Tibial nerve (tissue), 4 donors: ENCODE data around the gene ANKH. TPM values are rescaled to one million over a fixed set of nuclear protein-coding genes. Genes with fewer than 3 reads are reported as not detected.
A peak's percentile ranks its signal among the peaks of the same experiment; 100 is the strongest.
"Not testable (repeated sequence)": the region's sequence is repeated elsewhere in the genome, so short reads cannot be mapped to it uniquely, and the experiment has no call there.

Experiments used
- DNase-seq, 2 donors: peaks; one replicate each; pipeline ENCODE4 v3.0.0-alpha.2; 2019; ENCODE audit warnings: low spot score in 2 of 2
- H3K27ac ChIP-seq, 4 donors: fragments of 200-600 bp; sonication (generic) in 3 of 4; one replicate each; pipeline ENCODE4 v1.5.1; 2017 to 2019; ENCODE audit warnings: mild to moderate bottlenecking in 1 of 4
- H3K27me3 ChIP-seq, 2 donors: fragments of 200-600 bp; sonication (generic) in 1 of 2; one replicate each; pipeline versions ENCODE4 v1.5.1 to v1.6.0; 2017 to 2019
- H3K36me3 ChIP-seq, 3 donors: fragments of 200-600 bp; sonication (generic); one replicate each; pipeline ENCODE4 v1.5.1; 2018 to 2019
- H3K4me1 ChIP-seq, 4 donors: fragments of 200-600 bp; sonication (generic) in 3 of 4; one replicate each; pipeline ENCODE4 v1.5.1; 2017 to 2019
- H3K4me3 ChIP-seq, 4 donors: fragments of 200-600 bp; sonication (generic) in 3 of 4; one replicate each; pipeline ENCODE4 v1.5.1; 2017 to 2019; ENCODE audit warnings: mild to moderate bottlenecking in 1 of 4, moderate library complexity in 1 of 4
- H3K9me3 ChIP-seq, 4 donors: fragments of 200-600 bp; sonication (generic) in 3 of 4; one replicate each; pipeline ENCODE4 v1.5.1; 2017 to 2019
- EP300 ChIP-seq, 2 donors: sonication (generic); formaldehyde crosslinking; IDR thresholded peaks; one replicate each; pipeline ENCODE4 v1.6.1; 2017; ENCODE audit warnings: antibody characterized with exemption in 2 of 2, mild to moderate bottlenecking in 1 of 2
- POLR2A ChIP-seq, 2 donors: fragments of 450-650 bp; IDR thresholded peaks; one replicate each; pipeline ENCODE4 v1.6.1; 2017; ENCODE audit warnings: antibody characterized with exemption in 2 of 2, mild to moderate bottlenecking in 2 of 2, moderate library complexity in 2 of 2
- whole genome bisulfite sequencing, 2 donors: methylation state at CpG; one replicate each; pipeline ENCODE4 v1.1.5; 2018; 5-methylcytosine and 5-hydroxymethylcytosine counted together
- total RNA-seq, 4 donors: library from RNA; depleted of rRNA; stranded (reverse); fragments of >200 nt; gene quantifications; one replicate each; pipeline ENCODE4 v1.1.0, GENCODE V29; 2016
- TF ChIP-seq, protein P1 (sequence below), 5 experiments: fragments of 200-600 bp in 3 of 5; fragments of 450-650 bp in 2 of 5; sonication (generic) in 3 of 5; IDR thresholded peaks; one replicate each; pipeline ENCODE4 v1.5.1; 2016 to 2019; ENCODE audit warnings: antibody characterized with exemption in 5 of 5, mild to moderate bottlenecking in 3 of 5, moderate library complexity in 2 of 5

The ANKH gene
- total RNA-seq, 4 donors from 2014 or later = 45.7 to 77.9 (median 46.6) TPM

DNA sequence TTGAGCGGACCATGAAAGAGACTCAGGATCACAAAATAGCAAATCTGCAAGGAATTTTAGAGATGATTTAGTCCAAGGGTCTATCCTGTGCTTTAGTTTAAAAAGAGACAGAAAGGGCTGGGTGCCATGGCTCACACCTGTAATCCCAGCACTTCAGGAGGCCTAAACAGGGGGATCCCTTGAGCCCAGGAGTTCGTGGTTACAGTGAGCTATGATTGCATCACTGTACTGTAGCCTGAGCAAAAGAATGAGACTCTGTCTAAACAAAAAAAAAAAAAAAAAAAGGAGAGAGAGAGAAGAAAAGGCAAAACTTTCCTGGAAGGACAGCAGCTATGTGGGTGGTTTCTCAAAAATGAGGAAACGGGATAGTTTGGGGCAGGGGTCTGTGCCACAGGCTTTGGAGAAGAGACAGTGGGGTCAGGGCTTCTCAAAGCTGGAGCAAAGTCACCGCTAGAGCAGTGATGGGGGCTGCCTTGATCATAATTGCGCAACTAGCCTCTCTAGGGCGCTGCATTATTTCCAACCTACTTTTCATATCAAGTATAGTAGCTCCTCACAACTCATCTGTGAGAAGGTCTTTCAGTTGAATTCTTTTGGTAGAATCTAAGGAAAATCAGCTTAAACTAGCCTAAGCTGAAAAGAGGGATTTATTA is 8.5 kb upstream of the ANKH start:
- Histone ChIP-seq H3K4me1 (no peaks in the 10 kb centered on the region), H3K4me3 (no peak overlapping the region), H3K27me3 (no peaks in the 10 kb centered on the region), H3K36me3 (no peaks in the 10 kb centered on the region), H3K9me3 (no peaks in the 10 kb centered on the region), H3K27ac (no peak overlapping the region)
- DNase-seq = no peak
- WGBS, 2 donors = 60 to 63% methylated on average over 6 of the region's 6 CpGs
- TF ChIP-seq, protein P1, sequence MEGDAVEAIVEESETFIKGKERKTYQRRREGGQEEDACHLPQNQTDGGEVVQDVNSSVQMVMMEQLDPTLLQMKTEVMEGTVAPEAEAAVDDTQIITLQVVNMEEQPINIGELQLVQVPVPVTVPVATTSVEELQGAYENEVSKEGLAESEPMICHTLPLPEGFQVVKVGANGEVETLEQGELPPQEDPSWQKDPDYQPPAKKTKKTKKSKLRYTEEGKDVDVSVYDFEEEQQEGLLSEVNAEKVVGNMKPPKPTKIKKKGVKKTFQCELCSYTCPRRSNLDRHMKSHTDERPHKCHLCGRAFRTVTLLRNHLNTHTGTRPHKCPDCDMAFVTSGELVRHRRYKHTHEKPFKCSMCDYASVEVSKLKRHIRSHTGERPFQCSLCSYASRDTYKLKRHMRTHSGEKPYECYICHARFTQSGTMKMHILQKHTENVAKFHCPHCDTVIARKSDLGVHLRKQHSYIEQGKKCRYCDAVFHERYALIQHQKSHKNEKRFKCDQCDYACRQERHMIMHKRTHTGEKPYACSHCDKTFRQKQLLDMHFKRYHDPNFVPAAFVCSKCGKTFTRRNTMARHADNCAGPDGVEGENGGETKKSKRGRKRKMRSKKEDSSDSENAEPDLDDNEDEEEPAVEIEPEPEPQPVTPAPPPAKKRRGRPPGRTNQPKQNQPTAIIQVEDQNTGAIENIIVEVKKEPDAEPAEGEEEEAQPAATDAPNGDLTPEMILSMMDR (IDR thresholded peaks at IDR 0.05) = no peak
- TF ChIP-seq EP300 (IDR thresholded peaks at IDR 0.05) = no peak

DNA sequence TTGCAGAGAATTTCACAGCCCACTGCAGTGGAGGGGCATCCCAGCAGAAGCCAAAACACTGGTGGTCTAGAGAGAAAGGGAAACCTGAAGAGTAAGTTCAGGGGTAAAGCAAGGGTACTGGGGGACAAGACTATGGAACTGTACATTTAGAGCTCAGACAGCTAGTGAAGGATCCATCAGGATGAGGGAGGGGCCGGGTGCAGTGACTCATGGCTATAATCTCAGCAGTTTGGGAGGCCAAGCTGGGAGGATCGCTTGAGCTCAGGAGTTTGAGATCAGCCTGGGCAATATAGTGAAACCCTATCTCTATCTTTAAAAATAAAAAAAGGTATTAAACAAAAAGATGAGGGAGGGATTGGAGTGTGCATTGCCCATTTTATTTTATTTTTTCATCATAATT is 7.8 kb upstream of the ANKH start:
- Histone ChIP-seq H3K9me3 (no peaks in the 10 kb centered on the region), H3K27ac (no peak overlapping the region), H3K27me3 (no peaks in the 10 kb centered on the region), H3K4me3 (no peak overlapping the region), H3K4me1 (no peaks in the 10 kb centered on the region), H3K36me3 (no peaks in the 10 kb centered on the region)
- WGBS, 2 donors = 88 to 97% methylated on average over 2 of the region's 2 CpGs
- DNase-seq = no peak
- TF ChIP-seq, protein P1 (IDR thresholded peaks at IDR 0.05) = no peak
- TF ChIP-seq EP300 (IDR thresholded peaks at IDR 0.05) (no peak), POLR2A (IDR thresholded peaks at IDR 0.05) (no peak)

DNA sequence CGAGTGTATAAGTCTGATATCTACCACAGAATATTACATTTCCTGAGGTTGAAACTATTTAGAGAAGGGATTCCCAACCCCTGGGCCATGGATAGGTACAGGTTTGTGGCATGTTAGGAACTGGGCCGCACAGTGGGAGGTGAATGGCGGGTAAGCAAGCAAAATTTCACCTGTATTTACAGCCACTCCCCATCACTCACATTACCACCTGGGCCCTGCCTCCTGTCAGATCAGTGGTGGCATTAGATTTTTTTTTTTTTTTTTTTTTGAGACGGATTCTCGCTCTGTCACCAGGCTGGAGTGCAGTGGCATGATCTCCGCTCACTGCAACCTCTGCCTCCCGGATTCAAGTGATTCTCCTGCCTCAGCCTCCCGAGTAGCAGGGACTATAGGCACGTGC is 6.6 kb upstream of the ANKH start:
- H3K27me3 ChIP-seq, DNase-seq, H3K36me3 ChIP-seq, H3K4me3 ChIP-seq, H3K27ac ChIP-seq, H3K4me1 ChIP-seq, H3K9me3 ChIP-seq: not testable (repeated sequence)
- 94 to 96% methylated on average over 9 of the region's 9 CpGs for WGBS, 2 donors

DNA sequence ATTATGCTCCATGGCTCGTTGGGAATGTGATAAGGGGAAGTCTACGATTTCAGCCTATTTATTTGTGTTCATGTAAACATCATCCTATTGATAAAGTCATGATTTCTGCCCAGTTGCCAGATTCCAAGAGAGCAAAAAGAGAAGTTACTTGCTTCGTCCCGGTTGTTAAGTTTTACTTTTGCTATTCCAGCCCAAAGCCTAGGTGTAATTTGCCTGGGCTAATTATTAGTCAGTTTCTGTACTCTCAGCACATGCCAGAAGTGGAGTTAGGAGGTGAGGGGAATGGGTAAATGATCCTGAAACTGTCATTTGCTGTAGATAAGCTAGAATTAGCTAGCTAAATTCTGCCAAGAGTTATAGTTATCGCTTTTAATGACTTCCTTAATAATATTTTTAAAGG is 4.5 kb upstream of the ANKH start:
- Histone ChIP-seq H3K27me3 (no peaks in the 10 kb centered on the region), H3K36me3 (no peaks in the 10 kb centered on the region), H3K4me1 (peaks cover 0 to 8% (median 2%) of the 10 kb centered on the region in 4 donors), H3K9me3 (no peaks in the 10 kb centered on the region), H3K4me3 (no peak overlapping the region), H3K27ac (no peak overlapping the region)
- no peak for DNase-seq
- WGBS, 2 donors = 78 to 83% methylated on average over 5 of the region's 5 CpGs
- TF ChIP-seq EP300 (IDR thresholded peaks at IDR 0.05) = no peak
- TF ChIP-seq, protein P1 (IDR thresholded peaks at IDR 0.05) = no peak
- TF ChIP-seq POLR2A (IDR thresholded peaks at IDR 0.05) = no peak

DNA sequence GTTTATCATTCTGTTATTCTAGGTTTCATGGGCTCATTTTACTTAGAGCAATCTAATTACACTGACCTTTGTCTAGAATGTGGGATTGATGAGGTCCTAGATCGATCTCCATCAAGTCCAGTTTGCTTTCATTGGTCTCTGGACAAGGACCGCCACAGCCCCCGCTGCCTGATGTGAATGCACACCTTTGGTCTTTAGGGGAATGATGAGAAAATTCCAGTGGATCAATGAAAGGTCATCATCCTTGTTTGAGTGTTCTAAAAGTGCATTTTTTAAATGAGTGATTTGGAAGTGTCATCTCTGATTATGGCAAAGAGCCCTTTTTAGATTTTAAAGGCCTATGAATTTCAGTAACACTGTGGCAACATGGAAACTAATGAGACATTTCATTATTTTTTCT is 2.2 kb upstream of the ANKH start:
- Histone ChIP-seq H3K4me3 (no peak overlapping the region), H3K27me3 (no peaks in the 10 kb centered on the region), H3K9me3 (no peaks in the 10 kb centered on the region), H3K36me3 (no peaks in the 10 kb centered on the region), H3K4me1 (peaks cover 0 to 27% (median 7%) of the 10 kb centered on the region in 4 donors), H3K27ac (no peak overlapping the region)
- TF ChIP-seq POLR2A (IDR thresholded peaks at IDR 0.05) = no peak
- TF ChIP-seq EP300 (IDR thresholded peaks at IDR 0.05) = no peak
- TF ChIP-seq, protein P1 (IDR thresholded peaks at IDR 0.05) = no peak
- DNase-seq = no peak
- 87 to 90% methylated on average over 3 of the region's 3 CpGs for WGBS, 2 donors

DNA sequence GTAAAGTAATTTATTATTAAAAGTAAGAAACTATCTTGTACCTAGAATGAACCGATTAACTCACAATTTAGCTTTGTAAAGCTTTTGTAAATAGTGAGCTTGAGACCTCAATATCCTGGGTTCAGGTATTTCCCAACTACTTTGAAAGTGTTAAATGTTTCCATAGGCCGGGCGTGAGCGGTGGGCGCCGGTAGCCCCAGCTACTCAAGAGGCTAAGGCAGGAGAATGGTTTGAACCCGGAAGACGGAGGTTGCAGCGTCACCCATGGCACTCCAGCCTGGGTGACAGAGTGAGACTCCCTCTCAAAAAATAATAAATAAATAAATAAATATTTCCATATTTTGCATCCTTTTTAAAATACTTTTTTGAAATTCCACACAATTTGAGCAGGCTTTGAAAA is 1.5 kb upstream of the ANKH start:
- Histone ChIP-seq H3K36me3 (no peaks in the 10 kb centered on the region), H3K4me1 (peaks cover 0 to 32% (median 8%) of the 10 kb centered on the region in 4 donors), H3K9me3 (no peaks in the 10 kb centered on the region), H3K27ac (peak overlapping the region in 3 of 4 donors; percentile 91 to 97 (median 96)), H3K4me3 (peak overlapping the region in 1 of 4 donors; percentile 97), H3K27me3 (no peaks in the 10 kb centered on the region)
- TF ChIP-seq EP300 (IDR thresholded peaks at IDR 0.05) (no peak), POLR2A (IDR thresholded peaks at IDR 0.05) (no peak)
- TF ChIP-seq, protein P1 (IDR thresholded peaks at IDR 0.05) = no peak
- DNase-seq = no peak
- 74 to 79% methylated on average over 9 of the region's 9 CpGs for WGBS, 2 donors
